GM21529 (cell line): ENCODE measurements around the gene NMNAT3.
"Not testable (repeated sequence)": the region's sequence is repeated elsewhere in the genome, so short reads cannot be mapped to it uniquely, and the experiment has no call there.

Experiments used
- ATAC-seq: cut with Tn5 transposase; IDR thresholded peaks from one replicate; pipeline ENCODE4 v1.9.1; 2021; ENCODE audit not compliant: unreplicated experiment

The NMNAT3 gene

GRCh38 chr3:139586420-139587017 lies 91.3 kb downstream of the NMNAT3 start:
- peak; percentile 94 for ATAC-seq

GRCh38 chr3:139585820-139586219 lies 92.0 kb downstream of the NMNAT3 start:
- peak; percentile 44 for ATAC-seq

GRCh38 chr3:139583651-139584050 lies 94.1 kb downstream of the NMNAT3 start:
- ATAC-seq, result not testable (repeated sequence)

- ATAC-seq, result no peak
These were observed 99.0 kb downstream of the NMNAT3 start for GRCh38 chr3:139578783-139579182.

GRCh38 chr3:139577909-139578308 lies 99.9 kb downstream of the NMNAT3 start:
- ATAC-seq, result no peak

GRCh38 chr3:139577346-139577745 lies 100.4 kb downstream of the NMNAT3 start:
- no peak for ATAC-seq

GRCh38 chr3:139574026-139574947 lies 103.5 kb downstream of the NMNAT3 start:
- no peak for ATAC-seq

- no peak for ATAC-seq
These were observed 104.7 kb downstream of the NMNAT3 start for GRCh38 chr3:139572847-139573672.

GRCh38 chr3:139571711-139572110 lies 106.1 kb downstream of the NMNAT3 start:
- no peak for ATAC-seq

- ATAC-seq, result no peak
These were observed 113.4 kb downstream of the NMNAT3 start for GRCh38 chr3:139564294-139564861.

GRCh38 chr3:139561959-139562676 lies 115.7 kb downstream of the NMNAT3 start:
- ATAC-seq, result peak; percentile 59

GRCh38 chr3:139561255-139561817 lies 116.4 kb downstream of the NMNAT3 start:
- no peak for ATAC-seq

GRCh38 chr3:139560411-139560810 lies 117.4 kb downstream of the NMNAT3 start:
- no peak for ATAC-seq

GRCh38 chr3:139559541-139559940 lies 118.2 kb downstream of the NMNAT3 start:
- no peak for ATAC-seq

GRCh38 chr3:139558351-139559266 lies 119.2 kb downstream of the NMNAT3 start:
- ATAC-seq, result no peak

GRCh38 chr3:139557041-139557440 lies 120.7 kb downstream of the NMNAT3 start:
- no peak for ATAC-seq

- ATAC-seq, result no peak
These were observed 122.5 kb downstream of the NMNAT3 start for GRCh38 chr3:139555249-139555648.

- no peak for ATAC-seq
These were observed 123.1 kb downstream of the NMNAT3 start for GRCh38 chr3:139554628-139555027.
